Lower leg skin (tissue), 4 donors: Measurements from ENCODE around the gene DUSP15. TPM values are rescaled to one million over a fixed set of nuclear protein-coding genes. Genes with fewer than 3 reads are reported as not detected.

Experiments
- DNase-seq, 2 donors: peaks; one replicate each; pipeline ENCODE4 v3.0.0-alpha.2; 2019; ENCODE audit warnings: low spot score in 2 of 2
- H3K4me3 ChIP-seq: fragments of 200-600 bp; sonication (generic); 2 replicates; pipeline ENCODE4 v1.5.1; 2017; ENCODE audit warnings: mild to moderate bottlenecking, low read depth; ENCODE audit not compliant: poor library complexity, severe bottlenecking
- CTCF ChIP-seq, 3 donors: fragments of 450-650 bp; IDR thresholded peaks; one replicate each; pipeline ENCODE4 v1.5.1; 2016; ENCODE audit warnings: antibody characterized with exemption in 3 of 3, mild to moderate bottlenecking in 3 of 3, moderate library complexity in 2 of 3
- POLR2A ChIP-seq, 2 donors: fragments of 450-650 bp; IDR thresholded peaks; one replicate each; pipeline ENCODE4 v1.6.1; 2016 to 2017; ENCODE audit warnings: antibody characterized with exemption in 2 of 2, mild to moderate bottlenecking in 1 of 2, moderate library complexity in 1 of 2
- WGBS, 2 donors: methylation state at CpG; one replicate each; pipeline ENCODE4 v1.1.5; 2018; 5-methylcytosine and 5-hydroxymethylcytosine counted together
- intact Hi-C: fragments of 100-400 bp; cut with DNase I; formaldehyde crosslinking; loops from one replicate; pipeline ENCODE4 v1.15.0; 2023; ENCODE audit warnings: low total_unique reads
- total RNA-seq, 4 donors: library from RNA; depleted of rRNA; stranded (reverse); fragments of >200 nt; gene quantifications; one replicate each; pipeline ENCODE4 v1.1.0, GENCODE V29; 2016

Gene DUSP15
- total RNA-seq, 4 donors from 2014 or later = 1.5 TPM; not detected in 3

GRCh38 chr20:31856516-31856915 lies 13.8 kb downstream of the DUSP15 start:
- intact Hi-C loops = no loop called here
- DNase-seq = no peak
- TF ChIP-seq CTCF (IDR thresholded peaks at IDR 0.05) (no peak), POLR2A (IDR thresholded peaks at IDR 0.05) (no peak)
- no peak overlapping the region for H3K4me3 ChIP-seq
- WGBS, 2 donors = 67 to 73% methylated on average over 3 of the region's 3 CpGs

- TF ChIP-seq POLR2A (IDR thresholded peaks at IDR 0.05) = no peak
- TF ChIP-seq CTCF (IDR thresholded peaks at IDR 0.05) = no peak
- WGBS, 2 donors = 79 to 80% methylated on average over 7 of the region's 7 CpGs
- intact Hi-C loops = no loop called here
Measured at GRCh38 chr20:31853481-31853880, 16.8 kb downstream of the DUSP15 start.

GRCh38 chr20:31851240-31851955 lies 18.9 kb downstream of the DUSP15 start:
- WGBS, 2 donors = 67 to 71% methylated on average over 11 of the region's 11 CpGs
- DNase-seq = no peak
- intact Hi-C loops = no loop called here
- no peak overlapping the region for H3K4me3 ChIP-seq
- no peak for TF ChIP-seq POLR2A (IDR thresholded peaks at IDR 0.05)
- no peak for TF ChIP-seq CTCF (IDR thresholded peaks at IDR 0.05)

More at GRCh38 chr20:31853481-31853880, 16.8 kb downstream of the DUSP15 start:
- H3K4me3 ChIP-seq = no peak overlapping the region
- DNase-seq = no peak

GRCh38 chr20:31849306-31849930 lies 20.9 kb downstream of the DUSP15 start:
- no peak for TF ChIP-seq CTCF (IDR thresholded peaks at IDR 0.05)
- TF ChIP-seq POLR2A (IDR thresholded peaks at IDR 0.05) = no peak
- WGBS, 2 donors = 22 to 24% methylated on average over 30 to 45 of the region's 45 CpGs
- intact Hi-C loops = no loop called here
- H3K4me3 ChIP-seq = no peak overlapping the region
- DNase-seq = no peak

- intact Hi-C loops = no loop called here
- H3K4me3 ChIP-seq = no peak overlapping the region
- TF ChIP-seq POLR2A (IDR thresholded peaks at IDR 0.05) (no peak), CTCF (IDR thresholded peaks at IDR 0.05) (no peak)
- 82 to 87% methylated on average over 32 of the region's 32 CpGs for WGBS, 2 donors
- no peak for DNase-seq
Measured at GRCh38 chr20:31848088-31848999, 22.0 kb downstream of the DUSP15 start.
